Endothelial cell of umbilical vein (primary cell): ENCODE measurements around the gene RHBDF1. TPM values are rescaled to one million over a fixed set of nuclear protein-coding genes. Genes with fewer than 3 reads are reported as not detected.

Experiments used
- BruUV-seq: library from RNA; stranded (reverse); fragments of 400-500 nt; replicated peaks from 2 replicates; lab custom pipeline; 2021; lab: Mats Ljungman, UMichigan
- CTCF ChIA-PET: fragments of 300-600, 350-600 bp; sonication (Branson Sonifier 250); formaldehyde crosslinking; loops from one replicate; lab custom pipeline; 2021; ENCODE audit warnings: antibody characterized with exemption, inconsistent platforms; lab: Charles Lee
- POLR2A ChIA-PET: fragments of 300-600, 350-600 bp; sonication (Branson Sonifier 250); formaldehyde crosslinking; loops from one replicate; lab custom pipeline; 2021; ENCODE audit warnings: antibody characterized with exemption, inconsistent platforms; lab: Charles Lee
- DNase-seq: peaks from one replicate; pipeline ENCODE4 v3.0.0-alpha.2; 2011; ENCODE audit warnings: low read depth, low spot score
- FAIRE-seq: peaks from 2 replicates; lab custom pipeline; 2011; peaks lifted over from hg19 to GRCh38; lab: Jason Lieb, UNC
- H2AFZ ChIP-seq: 2 replicates; pipeline ENCODE4 v1.6.0; 2012; ENCODE audit warnings: low read depth, low read length, control low read depth, inconsistent platforms
- H3K27ac ChIP-seq: 2 replicates; pipeline ENCODE4 v1.5.1; 2011; ENCODE audit warnings: low read depth, mild to moderate bottlenecking, control low read depth, low read length, moderate library complexity; ENCODE audit not compliant: insufficient read depth
- H3K27me3 ChIP-seq, 2 experiments: 2 replicates each; pipeline versions ENCODE4 v1.6.0 to v1.6.1; 2011; ENCODE audit warnings: low read length in 2 of 2, mixed read lengths in 1 of 2; ENCODE audit not compliant: control insufficient read depth in 2 of 2, insufficient read depth in 2 of 2
- H3K36me3 ChIP-seq, 2 experiments: 2 replicates in 1 of 2; 3 replicates in 1 of 2; pipeline ENCODE4 v1.5.1; 2011; ENCODE audit warnings: low read length in 2 of 2, mild to moderate bottlenecking in 1 of 2, moderate library complexity in 1 of 2; ENCODE audit not compliant: control insufficient read depth in 2 of 2, insufficient read depth in 2 of 2; ENCODE audit errors: extremely low read depth in 1 of 2
- H3K4me1 ChIP-seq: 3 replicates; pipeline ENCODE4 v1.5.1; 2011; ENCODE audit warnings: mild to moderate bottlenecking, low read length; ENCODE audit not compliant: control insufficient read depth, insufficient read depth; ENCODE audit errors: extremely low read depth
- H3K4me2 ChIP-seq: 2 replicates; pipeline ENCODE4 v1.6.1; 2011; ENCODE audit warnings: low read length, control low read depth, mixed read lengths; ENCODE audit not compliant: insufficient read depth
- H3K4me3 ChIP-seq, 3 experiments: fragments of 200-600 bp in 1 of 3; sonication (generic), shearing (Covaris generic) in 1 of 3; replicated peaks in 1 of 3; 2 replicates each; pipeline ENCODE4 v1.5.1; 2011 to 2016; ENCODE audit warnings: control low read depth in 3 of 3, low read length in 3 of 3, mild to moderate bottlenecking in 2 of 3, inconsistent platforms in 1 of 3, low read depth in 1 of 3, moderate library complexity in 1 of 3; ENCODE audit not compliant: insufficient read depth in 1 of 3
- H3K79me2 ChIP-seq: 2 replicates; pipeline ENCODE4 v1.6.0; 2012; ENCODE audit warnings: low read length, inconsistent platforms; ENCODE audit not compliant: control insufficient read depth, insufficient read depth
- H3K9ac ChIP-seq: replicated peaks from 2 replicates; pipeline ENCODE3; 2011; ENCODE audit warnings: low read length, control low read depth; ENCODE audit not compliant: insufficient read depth; ENCODE audit errors: extremely low read depth
- H3K9me1 ChIP-seq: replicated peaks from 3 replicates; pipeline ENCODE4 v1.6.0; 2011; ENCODE audit warnings: mild to moderate bottlenecking, low read length; ENCODE audit not compliant: control insufficient read depth, insufficient read depth; ENCODE audit errors: extremely low read depth
- H3K9me3 ChIP-seq: replicated peaks from 2 replicates; pipeline ENCODE4 v1.5.1; 2012; ENCODE audit warnings: low read length, inconsistent platforms; ENCODE audit not compliant: control insufficient read depth, insufficient read depth
- H4K20me1 ChIP-seq: replicated peaks from 2 replicates; pipeline ENCODE3; 2011; ENCODE audit warnings: mild to moderate bottlenecking, low read length; ENCODE audit not compliant: control insufficient read depth, insufficient read depth; ENCODE audit errors: extremely low read depth
- EZH2 ChIP-seq: IDR thresholded peaks from 2 replicates; pipeline ENCODE4 v1.6.1; 2012; ENCODE audit warnings: borderline replicate concordance, low read depth, mild to moderate bottlenecking, moderate library complexity, low read length, inconsistent platforms; ENCODE audit not compliant: severe bottlenecking
- FOS ChIP-seq: IDR thresholded peaks from 2 replicates; pipeline ENCODE4 v1.6.1; 2011; ENCODE audit warnings: mild to moderate bottlenecking, low read length, moderate library complexity, borderline replicate concordance; ENCODE audit not compliant: insufficient read depth
- GATA2 ChIP-seq: IDR thresholded peaks from 2 replicates; pipeline ENCODE4 v1.7.0; 2011; ENCODE audit warnings: low read depth, mild to moderate bottlenecking, moderate library complexity, mixed read lengths, low read length; ENCODE audit not compliant: insufficient read length, insufficient read depth
- JUN ChIP-seq: IDR thresholded peaks from 2 replicates; pipeline ENCODE4 v1.6.1; 2011; ENCODE audit warnings: borderline replicate concordance, low read depth; ENCODE audit not compliant: insufficient read length, insufficient read depth
- MYC ChIP-seq: IDR thresholded peaks from one replicate; pipeline ENCODE4 v1.6.1; 2011; ENCODE audit warnings: mild to moderate bottlenecking, low read depth, low read length
- POLR2A ChIP-seq: IDR thresholded peaks from 2 replicates; pipeline ENCODE4 v1.6.1; 2012; ENCODE audit warnings: low read depth, mild to moderate bottlenecking, control low read depth, low read length
- POLR2AphosphoS5 ChIP-seq: IDR thresholded peaks from 2 replicates; pipeline ENCODE4 v1.6.1; 2012; ENCODE audit warnings: low read depth, mild to moderate bottlenecking, control low read depth, low read length, moderate library complexity; ENCODE audit not compliant: insufficient read depth
- dilution Hi-C: fragments of 300-500 bp; cut with MboI; formaldehyde crosslinking; loops from one replicate; pipeline ENCODE4 v1.15.0; 2019; ENCODE audit warnings: low sequenced_read_pairs; ENCODE audit not compliant: extremely low pct_ligation_motif_present
- intact Hi-C: fragments of 100-400 bp; cut with micrococcal nuclease; formaldehyde crosslinking; loops from one replicate; pipeline ENCODE4 v1.10.0; 2022
- polyA plus RNA-seq, 4 experiments: library from polyadenylated mRNA; depleted of rRNA in 3 of 4; stranded (reverse) in 3 of 4; unstranded in 1 of 4; fragments of >200 nt; gene quantifications; 2 replicates each; pipeline versions ENCODE4 v1.2.1 to v1.2.3, GENCODE V29; 2011 to 2012; ENCODE audit warnings: missing spikeins in 1 of 4
- total RNA-seq: library from RNA; stranded (reverse); gene quantifications from 2 replicates; pipeline ENCODE4 v1.2.3, GENCODE V29; 2021
- TF ChIP-seq, protein P1 (sequence below), 2 donors: IDR thresholded peaks; 1 replicate in 1 of 2; 2 replicates in 1 of 2; pipeline ENCODE4 v1.5.1; 2011; ENCODE audit warnings: low read length in 2 of 2, mild to moderate bottlenecking in 2 of 2, moderate library complexity in 2 of 2, control low read depth in 1 of 2, inconsistent platforms in 1 of 2, low read depth in 1 of 2; ENCODE audit not compliant: insufficient read depth in 1 of 2; ENCODE audit errors: extremely low read depth in 1 of 2
- TF ChIP-seq, protein P2 (sequence below): IDR thresholded peaks from 2 replicates; pipeline ENCODE4 v1.6.1; 2011; ENCODE audit not compliant: insufficient read depth, insufficient read length

Gene RHBDF1
- total and polyA plus RNA-seq, 2 donors (not counting 3 experiments of a cell fraction or from before 2014, with no cell fraction given), result 57.0 to 113 TPM

DNA sequence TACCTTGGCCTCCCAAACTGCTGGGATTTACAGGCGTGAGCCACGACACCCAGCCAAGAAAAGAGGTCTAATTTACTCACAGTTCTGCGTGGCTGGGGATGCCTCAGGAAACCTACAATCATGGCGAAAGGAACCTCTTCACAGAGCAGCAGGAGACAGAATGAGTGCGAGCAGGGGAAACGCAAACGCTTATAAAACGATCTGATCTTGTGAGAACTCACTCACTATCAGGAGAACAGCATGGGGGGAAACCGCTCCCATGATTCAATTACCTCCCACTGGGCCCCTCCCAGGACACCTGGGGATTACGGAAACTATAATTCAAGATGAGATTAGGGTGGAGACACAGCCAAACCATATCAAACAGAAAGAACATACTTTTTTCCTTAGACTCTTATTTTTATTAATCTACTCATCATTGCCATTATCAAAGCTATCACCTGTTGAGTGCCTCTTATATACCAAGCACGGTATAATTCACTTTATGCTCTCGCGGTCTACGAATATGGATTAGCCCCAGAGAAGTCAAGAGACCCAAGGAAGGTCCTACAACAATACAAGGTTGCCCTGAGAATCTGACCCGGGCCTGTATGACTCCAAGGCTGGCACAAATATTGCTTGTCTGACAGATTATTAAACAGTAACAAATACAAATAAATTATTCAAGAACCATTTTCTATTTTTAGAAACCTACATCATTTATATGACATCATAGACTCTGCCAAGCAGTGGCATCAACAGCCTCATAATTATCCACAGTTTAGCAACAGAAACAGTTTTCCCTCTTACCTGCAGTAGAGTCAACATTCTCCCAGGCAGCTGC is 21.5 kb downstream of the RHBDF1 start:
- no peaks in the 10 kb centered on the region for H3K9me1 ChIP-seq
- no peak for DNase-seq
- no peak overlapping the region for H2AFZ ChIP-seq
- H3K4me1 ChIP-seq, result peaks cover 5% of the 10 kb centered on the region
- H3K36me3 ChIP-seq, result peaks cover 3 to 6% of the 10 kb centered on the region in 2 experiments
- H3K79me2 ChIP-seq, result peaks cover 16% of the 10 kb centered on the region
- no peak overlapping the region for H3K4me2 ChIP-seq
- H3K9me3 ChIP-seq, result no peaks in the 10 kb centered on the region
- CTCF ChIA-PET, result no interaction called here
- TF ChIP-seq POLR2A, result no peak
- no peak for TF ChIP-seq FOS
- TF ChIP-seq, protein P1, sequence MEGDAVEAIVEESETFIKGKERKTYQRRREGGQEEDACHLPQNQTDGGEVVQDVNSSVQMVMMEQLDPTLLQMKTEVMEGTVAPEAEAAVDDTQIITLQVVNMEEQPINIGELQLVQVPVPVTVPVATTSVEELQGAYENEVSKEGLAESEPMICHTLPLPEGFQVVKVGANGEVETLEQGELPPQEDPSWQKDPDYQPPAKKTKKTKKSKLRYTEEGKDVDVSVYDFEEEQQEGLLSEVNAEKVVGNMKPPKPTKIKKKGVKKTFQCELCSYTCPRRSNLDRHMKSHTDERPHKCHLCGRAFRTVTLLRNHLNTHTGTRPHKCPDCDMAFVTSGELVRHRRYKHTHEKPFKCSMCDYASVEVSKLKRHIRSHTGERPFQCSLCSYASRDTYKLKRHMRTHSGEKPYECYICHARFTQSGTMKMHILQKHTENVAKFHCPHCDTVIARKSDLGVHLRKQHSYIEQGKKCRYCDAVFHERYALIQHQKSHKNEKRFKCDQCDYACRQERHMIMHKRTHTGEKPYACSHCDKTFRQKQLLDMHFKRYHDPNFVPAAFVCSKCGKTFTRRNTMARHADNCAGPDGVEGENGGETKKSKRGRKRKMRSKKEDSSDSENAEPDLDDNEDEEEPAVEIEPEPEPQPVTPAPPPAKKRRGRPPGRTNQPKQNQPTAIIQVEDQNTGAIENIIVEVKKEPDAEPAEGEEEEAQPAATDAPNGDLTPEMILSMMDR (IDR thresholded peaks at IDR 0.05; ENCODE audit: extremely low read depth in 1 of 2, insufficient read depth in 1 of 2, low read depth in 1 of 2, low read length in 2 of 2), result no peak
- no peak for TF ChIP-seq MYC
- no peak for TF ChIP-seq GATA2
- no peak for TF ChIP-seq JUN
- no peak for TF ChIP-seq EZH2
- no peak for TF ChIP-seq POLR2AphosphoS5
- TF ChIP-seq, protein P2, sequence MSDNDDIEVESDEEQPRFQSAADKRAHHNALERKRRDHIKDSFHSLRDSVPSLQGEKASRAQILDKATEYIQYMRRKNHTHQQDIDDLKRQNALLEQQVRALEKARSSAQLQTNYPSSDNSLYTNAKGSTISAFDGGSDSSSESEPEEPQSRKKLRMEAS, result no peak
- no peak for FAIRE-seq
- H3K4me3 ChIP-seq, result no peak overlapping the region
- H3K9ac ChIP-seq, result no peak overlapping the region
- POLR2A ChIA-PET, result no interaction called here
- no peaks in the 10 kb centered on the region for H3K27me3 ChIP-seq
- no TSS peak for BruUV-seq
- dilution Hi-C loops, result no loop called here
- H3K27ac ChIP-seq, result no peak overlapping the region
- intact Hi-C loops, result no loop called here
- H4K20me1 ChIP-seq, result no peaks in the 10 kb centered on the region
